Stimulated activated effector memory CD8-positive, alpha-beta T cell treated with anti-CD3 and anti-CD28 coated beads, Interleukin-12 subunit alpha, Interleukin-12 subunit beta, amount 100 ng/mL, for 72 hours (primary cell): Measurements from ENCODE around the gene OR4F16.
"Not testable (repeated sequence)": the region's sequence is repeated elsewhere in the genome, so short reads cannot be mapped to it uniquely, and the experiment has no call there.

Experiments
- ATAC-seq: fragments of 150-1000 bp; cut with Tn5 transposase; 2 replicates; pipeline ENCODE4 v1.10.0; 2021
- DNase-seq, 2 donors: peaks; one replicate each; pipeline ENCODE4 v3.0.0; 2021 to 2022; ENCODE audit warnings: low spot score in 2 of 2
- H3K27ac Mint-ChIP-seq: one replicate; pipeline ENCODE4 v1.8.0; 2022; ENCODE audit warnings: mild to moderate bottlenecking, mixed read lengths
- H3K36me3 Mint-ChIP-seq: one replicate; pipeline ENCODE4 v1.8.0; 2022; ENCODE audit warnings: mild to moderate bottlenecking, mixed read lengths
- H3K4me1 Mint-ChIP-seq: one replicate; pipeline ENCODE4 v1.8.0; 2022; ENCODE audit warnings: mixed read lengths
- H3K4me3 Mint-ChIP-seq: one replicate; pipeline ENCODE4 v1.8.0; 2022; ENCODE audit warnings: mild to moderate bottlenecking, mixed read lengths
- H3K9me3 Mint-ChIP-seq: one replicate; pipeline ENCODE4 v1.8.0; 2022; ENCODE audit warnings: mixed read lengths

OR4F16 gene

GRCh38 chr1:686554-686953, at the start of gene OR4F16:
TSS of gene OR4F16 (minus strand) at chr1:686654. CDS start at chr1:686654, 0 bp downstream.
- DNase-seq, ATAC-seq, H3K27ac Mint-ChIP-seq, H3K36me3 Mint-ChIP-seq, H3K4me1 Mint-ChIP-seq, H3K4me3 Mint-ChIP-seq, H3K9me3 Mint-ChIP-seq: not testable (repeated sequence)

GRCh38 chr1:733649-734048, 47.2 kb upstream of the OR4F16 start:
- H3K36me3 Mint-ChIP-seq, ATAC-seq, H3K4me3 Mint-ChIP-seq, H3K9me3 Mint-ChIP-seq, DNase-seq, H3K4me1 Mint-ChIP-seq, H3K27ac Mint-ChIP-seq: not testable (repeated sequence)

- not testable (repeated sequence) for H3K36me3 Mint-ChIP-seq, ATAC-seq, H3K4me3 Mint-ChIP-seq, DNase-seq, H3K9me3 Mint-ChIP-seq, H3K4me1 Mint-ChIP-seq, H3K27ac Mint-ChIP-seq
Observed at GRCh38 chr1:727040-727439, 40.6 kb upstream of the OR4F16 start.
